B cell (primary cell): ENCODE data around the gene FAM3D. TPM values are rescaled to one million over a fixed set of nuclear protein-coding genes. Genes with fewer than 3 reads are reported as not detected.

Experiments used
- ATAC-seq: fragments of 200-7000 bp; cut with Tn5 transposase; one replicate; pipeline ENCODE4 v1.10.0; 2021; ENCODE audit warnings: low read depth, mild to moderate bottlenecking, moderate number of reproducible peaks, moderate library complexity
- CTCF ChIA-PET: fragments of 350-600 bp; sonication (Branson Sonifier 250); formaldehyde crosslinking; loops from one replicate; lab custom pipeline; 2021; ENCODE audit warnings: antibody characterized with exemption, inconsistent platforms; lab: Charles Lee
- POLR2A ChIA-PET: fragments of 350-600 bp; sonication (Branson Sonifier 250); formaldehyde crosslinking; loops from one replicate; lab custom pipeline; 2021; ENCODE audit warnings: antibody characterized with exemption; lab: Charles Lee
- DNase-seq: peaks from one replicate; pipeline ENCODE4 v3.0.0; 2013
- H2AFZ ChIP-seq: 2 replicates; pipeline ENCODE4 v1.6.1; 2012; ENCODE audit warnings: mild to moderate bottlenecking, low read depth, low read length; ENCODE audit not compliant: insufficient read depth, poor library complexity, severe bottlenecking
- H3K27ac ChIP-seq, 2 donors: 1 replicate in 1 of 2; 2 replicates in 1 of 2; pipeline ENCODE4 v1.5.1; 2012 to 2013; ENCODE audit warnings: low read length in 2 of 2, mild to moderate bottlenecking in 2 of 2, moderate library complexity in 1 of 2
- H3K27me3 ChIP-seq, 4 experiments: fragments of 200-600 bp in 1 of 4; sonication (generic) in 1 of 4; replicated peaks in 1 of 4; 1 replicate in 2 of 4; 2 replicates in 2 of 4; pipeline versions ENCODE4 v1.6.1 to v1.7.0; 2013 to 2016; ENCODE audit warnings: low read length in 3 of 4, mild to moderate bottlenecking in 2 of 4, mixed read lengths in 1 of 4, moderate library complexity in 1 of 4; ENCODE audit not compliant: insufficient read depth in 4 of 4, control insufficient read depth in 3 of 4; ENCODE audit errors: control extremely low read depth in 1 of 4
- H3K36me3 ChIP-seq, 2 experiments: replicated peaks in 1 of 2; 1 replicate in 1 of 2; 2 replicates in 1 of 2; pipeline versions ENCODE4 v1.6.1 to v1.7.1; 2013; ENCODE audit warnings: low read length in 1 of 2; ENCODE audit not compliant: insufficient read depth in 2 of 2, control insufficient read depth in 1 of 2; ENCODE audit errors: control extremely low read depth in 1 of 2, extremely low read depth in 1 of 2
- H3K4me1 ChIP-seq, 2 donors: fragments of 200-600 bp in 1 of 2; sonication (generic) in 1 of 2; 1 replicate in 1 of 2; 2 replicates in 1 of 2; pipeline versions ENCODE4 v1.5.1 to v1.6.1; 2013 to 2017; ENCODE audit warnings: low read length in 2 of 2; ENCODE audit not compliant: control insufficient read depth in 2 of 2, insufficient read depth in 2 of 2
- H3K4me2 ChIP-seq: replicated peaks from 2 replicates; pipeline ENCODE3; 2012; ENCODE audit warnings: mild to moderate bottlenecking, low read depth, low read length; ENCODE audit not compliant: poor library complexity, severe bottlenecking
- H3K4me3 ChIP-seq, 5 experiments: fragments of 200-600 bp in 1 of 5; sonication (generic) in 1 of 5; 1 replicate in 3 of 5; 2 replicates in 2 of 5; pipeline versions ENCODE4 v1.5.1 to v1.7.0; 2011 to 2016; ENCODE audit warnings: low read length in 4 of 5, mild to moderate bottlenecking in 4 of 5, low read depth in 2 of 5, control low read depth in 1 of 5, moderate library complexity in 1 of 5; ENCODE audit not compliant: insufficient read depth in 1 of 5; ENCODE audit errors: control extremely low read depth in 1 of 5, extremely low read depth in 1 of 5
- H3K79me2 ChIP-seq: fragments of 200-600 bp; sonication (generic); one replicate; pipeline ENCODE4 v1.6.0; 2016; ENCODE audit warnings: low read length; ENCODE audit not compliant: control insufficient read depth, insufficient read depth
- H3K9ac ChIP-seq: fragments of 200-600 bp; sonication (generic); 2 replicates; pipeline ENCODE4 v1.6.1; 2017; ENCODE audit warnings: mild to moderate bottlenecking, low read length, moderate library complexity
- H3K9me3 ChIP-seq, 3 donors: one replicate each; pipeline versions ENCODE4 v1.6.1 to v1.7.1; 2013; ENCODE audit warnings: low read length in 2 of 3; ENCODE audit not compliant: control insufficient read depth in 2 of 3, insufficient read depth in 1 of 3; ENCODE audit errors: control extremely low read depth in 1 of 3
- H4K20me1 ChIP-seq: 2 replicates; pipeline ENCODE4 v1.6.0; 2012; ENCODE audit warnings: mild to moderate bottlenecking, low read length; ENCODE audit not compliant: insufficient read depth, control insufficient read depth, poor library complexity, severe bottlenecking
- H3K27ac Mint-ChIP-seq: one replicate; pipeline ENCODE4 v1.8.0; 2021; ENCODE audit warnings: mixed read lengths
- H3K27me3 Mint-ChIP-seq: one replicate; pipeline ENCODE4 v1.8.0; 2021; ENCODE audit warnings: mixed read lengths
- H3K4me1 Mint-ChIP-seq: one replicate; pipeline ENCODE4 v1.8.0; 2021; ENCODE audit warnings: mixed read lengths
- H3K4me3 Mint-ChIP-seq: one replicate; pipeline ENCODE4 v1.8.0; 2021; ENCODE audit warnings: mixed read lengths
- H3K9me3 Mint-ChIP-seq: one replicate; pipeline ENCODE4 v1.8.0; 2022; ENCODE audit warnings: mixed read lengths; ENCODE audit not compliant: insufficient read depth
- CTCF ChIP-seq: fragments of 200-600 bp; IDR thresholded peaks from one replicate; pipeline ENCODE4 v1.8.0; 2022; ENCODE audit warnings: antibody characterized with exemption, mild to moderate bottlenecking
- EZH2 ChIP-seq: IDR thresholded peaks from 2 replicates; pipeline ENCODE4 v1.6.1; 2012; ENCODE audit warnings: borderline replicate concordance, low read depth, mild to moderate bottlenecking, moderate library complexity, low read length; ENCODE audit not compliant: insufficient read depth, poor library complexity, severe bottlenecking
- WGBS: methylation state at CpG from one replicate; pipeline ENCODE4 v1.1.5; 2013; ENCODE audit warnings: missing lambda C conversion rate; ENCODE audit not compliant: insufficient coverage; 5-methylcytosine and 5-hydroxymethylcytosine counted together
- intact Hi-C: fragments of 100-400 bp; cut with micrococcal nuclease; formaldehyde crosslinking; loops from one replicate; pipeline ENCODE4 v1.10.0; 2022
- polyA plus RNA-seq: library from polyadenylated mRNA; depleted of rRNA; stranded (reverse); fragments of >200 nt; gene quantifications from 2 replicates; pipeline ENCODE4 v1.2.3, GENCODE V29; 2012
- total RNA-seq, 2 donors: library from RNA; stranded (reverse); fragments of 120-200 nt in 1 of 2; gene quantifications; 1 replicate in 1 of 2; 2 replicates in 1 of 2; pipeline versions ENCODE4 v1.2.3 to v1.2.4, GENCODE V29; 2013 to 2022

FAM3D gene
- total and polyA plus RNA-seq, 2 donors (not counting 1 experiment from before 2014, with no cell fraction given) = not detected

- no peak for TF ChIP-seq EZH2
- TF ChIP-seq CTCF = no peak
- Histone ChIP-seq H3K4me1 (peaks cover 0 to 5% of the 10 kb centered on the region in 2 donors), H3K36me3 (no peaks in the 10 kb centered on the region), H3K9ac (no peak overlapping the region), H3K27ac (no peak overlapping the region), H3K79me2 (no peaks in the 10 kb centered on the region), H3K4me2 (no peak overlapping the region), H3K4me3 (no peak overlapping the region), H2AFZ (no peak overlapping the region), H3K9me3 (no peaks in the 10 kb centered on the region), H3K27me3 (peaks cover 0 to 10% (median 0%) of the 10 kb centered on the region in 4 experiments), H4K20me1 (no peaks in the 10 kb centered on the region)
- WGBS = 90% methylated on average over 22 of the region's 24 CpGs
- H3K9me3 Mint-ChIP-seq = no peaks in the 10 kb centered on the region
- ATAC-seq = no peak
- intact Hi-C loops = no loop called here
- H3K27me3 Mint-ChIP-seq = peaks cover 10% of the 10 kb centered on the region
- no peaks in the 10 kb centered on the region for H3K4me1 Mint-ChIP-seq
- ChIA-PET CTCF (interaction anchor here (0.9 to 3.1 kb wide), 4 partner anchors 13 to 439 kb away, joined by 3 to 17 read pairs (median 9); no protein-coding TSS in a partner anchor), POLR2A (no interaction called here)
- no peak overlapping the region for H3K4me3 Mint-ChIP-seq
- no peak for DNase-seq
- no peak overlapping the region for H3K27ac Mint-ChIP-seq
Measured at GRCh38 chr3:58626841-58627569, 39.6 kb downstream of the FAM3D start.

- DNase-seq (no peak), ATAC-seq (no peak)
- H3K9me3 Mint-ChIP-seq = no peaks in the 10 kb centered on the region
- Histone ChIP-seq H3K4me1 (peaks cover 0 to 5% of the 10 kb centered on the region in 2 donors), H3K4me3 (no peak overlapping the region), H3K9ac (no peak overlapping the region), H3K27ac (no peak overlapping the region), H3K79me2 (no peaks in the 10 kb centered on the region), H3K27me3 (peaks cover 0 to 6% (median 0%) of the 10 kb centered on the region in 4 experiments), H2AFZ (no peak overlapping the region), H3K9me3 (no peaks in the 10 kb centered on the region), H4K20me1 (no peaks in the 10 kb centered on the region), H3K36me3 (no peaks in the 10 kb centered on the region), H3K4me2 (no peak overlapping the region)
- ChIA-PET CTCF (interaction anchor here (0.6 to 3.1 kb wide), 2 partner anchors 15 to 57 kb away, joined by 5 to 15 read pairs; no protein-coding TSS in a partner anchor), POLR2A (no interaction called here)
- 88% methylated on average over 9 of the region's 9 CpGs for WGBS
- intact Hi-C loops = no loop called here
- H3K4me1 Mint-ChIP-seq = no peaks in the 10 kb centered on the region
- peaks cover 3% of the 10 kb centered on the region for H3K27me3 Mint-ChIP-seq
- no peak overlapping the region for H3K27ac Mint-ChIP-seq
- H3K4me3 Mint-ChIP-seq = no peak overlapping the region
- no peak for TF ChIP-seq CTCF
- no peak for TF ChIP-seq EZH2
Measured at GRCh38 chr3:58625196-58625824, 41.3 kb downstream of the FAM3D start.
